GM23248 (cell line): ENCODE measurements around the gene APMAP. TPM values are rescaled to one million over a fixed set of nuclear protein-coding genes. Genes with fewer than 3 reads are reported as not detected.
A peak's percentile ranks its signal among the peaks of the same experiment; 100 is the strongest.
"Not testable (repeated sequence)": the region's sequence is repeated elsewhere in the genome, so short reads cannot be mapped to it uniquely, and the experiment has no call there.

Experiments used
- DNase-seq: peaks from one replicate; pipeline ENCODE4 v3.0.0-alpha.2; 2015
- H2AFZ ChIP-seq: fragments of 200-600 bp; sonication (generic); 2 replicates; pipeline ENCODE4 v1.6.1; 2016; ENCODE audit warnings: antibody characterized with exemption
- H3F3A ChIP-seq: fragments of 200-600 bp; sonication (generic); 2 replicates; pipeline ENCODE4 v1.6.1; 2016; ENCODE audit warnings: mild to moderate bottlenecking, antibody characterized with exemption, mixed run types; ENCODE audit not compliant: insufficient read depth
- H3K27ac ChIP-seq: fragments of 200-600 bp; sonication (generic); 2 replicates; pipeline ENCODE4 v1.5.1; 2016; ENCODE audit warnings: mild to moderate bottlenecking
- H3K27me3 ChIP-seq: fragments of 200-600 bp; sonication (generic); replicated peaks from 2 replicates; pipeline ENCODE4 v1.6.1; 2016; ENCODE audit warnings: mild to moderate bottlenecking; ENCODE audit not compliant: insufficient read depth
- H3K36me3 ChIP-seq: fragments of 200-600 bp; sonication (generic); 2 replicates; pipeline ENCODE4 v1.6.1; 2016; ENCODE audit warnings: low read depth, mild to moderate bottlenecking
- H3K4me1 ChIP-seq: fragments of 200-600 bp; sonication (generic); 2 replicates; pipeline ENCODE4 v1.6.1; 2016; ENCODE audit warnings: mild to moderate bottlenecking; ENCODE audit not compliant: insufficient read depth
- H3K4me2 ChIP-seq: fragments of 200-600 bp; sonication (generic); one replicate; pipeline ENCODE4 v1.6.1; 2016; ENCODE audit warnings: mild to moderate bottlenecking; ENCODE audit not compliant: unreplicated experiment
- H3K4me3 ChIP-seq: fragments of 200-600 bp; sonication (generic); 2 replicates; pipeline ENCODE4 v1.5.1; 2016; ENCODE audit warnings: mild to moderate bottlenecking
- H3K79me2 ChIP-seq: fragments of 200-600 bp; sonication (generic); 2 replicates; pipeline ENCODE4 v1.6.1; 2016; ENCODE audit warnings: mild to moderate bottlenecking; ENCODE audit not compliant: insufficient read depth
- H3K9ac ChIP-seq: fragments of 200-600 bp; sonication (generic); 2 replicates; pipeline ENCODE4 v1.6.1; 2016; ENCODE audit warnings: mild to moderate bottlenecking
- H3K9me2 ChIP-seq: fragments of 200-600 bp; sonication (generic); 2 replicates; pipeline ENCODE4 v1.6.1; 2016; ENCODE audit warnings: mixed run types, mild to moderate bottlenecking, moderate library complexity; ENCODE audit not compliant: insufficient read depth
- H3K9me3 ChIP-seq: fragments of 200-600 bp; sonication (generic); one replicate; pipeline ENCODE4 v1.6.1; 2017; ENCODE audit warnings: low read depth
- H4K20me1 ChIP-seq: fragments of 200-600 bp; sonication (generic); 2 replicates; pipeline ENCODE4 v1.6.0; 2016; ENCODE audit not compliant: insufficient read depth
- EZH2 ChIP-seq: fragments of 200-600 bp; sonication (generic); IDR thresholded peaks from 2 replicates; pipeline ENCODE4 v1.6.1; 2018; ENCODE audit warnings: antibody characterized with exemption, mild to moderate bottlenecking; ENCODE audit not compliant: insufficient read depth, poor library complexity, severe bottlenecking
- EZH2phosphoT487 ChIP-seq: fragments of 200-600 bp; sonication (generic); IDR thresholded peaks from 2 replicates; pipeline ENCODE4 v1.6.1; 2018; ENCODE audit warnings: antibody characterized with exemption, moderate library complexity, mild to moderate bottlenecking, low read depth; ENCODE audit not compliant: insufficient read depth
- WGBS, 2 experiments: methylation state at CpG; one replicate each; pipeline ENCODE4 v1.1.6; 2015 to 2017; ENCODE audit warnings: low lambda C conversion rate in 2 of 2, low coverage in 1 of 2; ENCODE audit errors: missing lambda C conversion rate in 2 of 2; 5-methylcytosine and 5-hydroxymethylcytosine counted together
- in situ Hi-C: fragments of 300-500 bp; cut with MboI; formaldehyde crosslinking; loops from 2 replicates; pipeline ENCODE4 v1.15.0; 2020
- polyA plus RNA-seq: library from polyadenylated mRNA; unstranded; fragments of >200 nt; fragmentation: Nextera tagmentation; extraction: Ambion mirVana; gene quantifications from 2 replicates; pipeline ENCODE4 v1.2.1, GENCODE V29; 2016
- total RNA-seq: library from RNA; depleted of rRNA; stranded (reverse); fragments of >200 nt; shearing (Covaris generic); gene quantifications from 2 replicates; pipeline ENCODE4 v1.2.3, GENCODE V29; 2014

Gene APMAP
- total and polyA plus RNA-seq, 2 experiments from 2014 or later = 109 to 123 TPM

DNA sequence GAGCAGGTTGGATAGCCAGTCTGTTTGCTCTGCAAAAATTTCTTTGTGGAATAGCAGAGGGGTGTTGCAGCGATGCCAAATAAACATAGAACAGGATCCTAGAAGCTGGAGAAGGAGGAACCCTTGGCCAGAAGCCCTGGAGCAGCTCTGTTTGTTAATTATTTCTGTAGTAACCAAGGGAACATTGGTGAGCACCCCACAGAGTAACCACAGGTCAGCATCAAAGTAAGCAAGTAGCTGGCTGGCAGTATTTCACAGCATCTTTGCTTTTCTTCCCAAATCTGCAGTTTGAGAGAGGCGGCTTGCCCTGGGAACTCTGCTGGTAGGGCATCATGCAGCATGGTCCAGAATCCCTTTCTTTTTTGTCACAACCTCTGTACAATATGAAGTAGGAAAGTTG, 12.7 kb upstream of the APMAP start:
- no peaks in the 10 kb centered on the region for H4K20me1 ChIP-seq
- no peaks in the 10 kb centered on the region for H3K9me2 ChIP-seq
- H3K4me2 ChIP-seq = no peak overlapping the region
- peaks cover 5% of the 10 kb centered on the region for H3F3A ChIP-seq
- no peak overlapping the region for H3K4me3 ChIP-seq
- no peak overlapping the region for H2AFZ ChIP-seq
- DNase-seq = peak; percentile 31
- no peaks in the 10 kb centered on the region for H3K79me2 ChIP-seq
- WGBS, 2 experiments = 48 to 55% methylated on average over 2 of the region's 2 CpGs
- H3K36me3 ChIP-seq = no peaks in the 10 kb centered on the region
- TF ChIP-seq EZH2phosphoT487 (no peak), EZH2 (no peak)
- no peak overlapping the region for H3K27ac ChIP-seq
- in situ Hi-C loops = loop anchor here (25.0 kb wide), 1 partner anchor 682 kb away; the partner anchor contains the start of gene ZNF337
- no peak overlapping the region for H3K9ac ChIP-seq
- H3K9me3 ChIP-seq = no peaks in the 10 kb centered on the region
- no peaks in the 10 kb centered on the region for H3K27me3 ChIP-seq
- H3K4me1 ChIP-seq = peaks cover 5% of the 10 kb centered on the region

DNA sequence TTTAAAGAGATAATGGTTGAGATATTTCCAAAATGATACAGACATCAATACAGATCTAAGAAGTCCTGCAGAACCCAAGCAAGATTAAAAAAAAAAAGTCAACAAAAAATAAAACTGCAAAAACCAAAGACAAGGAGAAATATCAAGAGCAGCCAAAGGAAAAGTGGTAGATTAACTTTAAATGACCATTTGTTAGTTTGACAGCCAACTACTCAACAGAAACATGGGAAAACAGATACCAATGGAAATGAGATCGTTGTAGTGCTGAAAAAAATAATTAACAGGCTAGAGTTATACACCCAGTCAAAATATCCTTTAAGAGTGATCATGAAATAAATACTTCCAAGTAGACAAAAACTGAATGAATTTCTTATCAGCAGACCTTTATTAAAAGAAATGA, 10.5 kb upstream of the APMAP start:
- H3K79me2 ChIP-seq = no peaks in the 10 kb centered on the region
- no peaks in the 10 kb centered on the region for H3K27me3 ChIP-seq
- H3K27ac ChIP-seq = no peak overlapping the region
- H3K4me3 ChIP-seq = no peak overlapping the region
- H3K9me2 ChIP-seq = no peaks in the 10 kb centered on the region
- H3F3A ChIP-seq = peaks cover 8% of the 10 kb centered on the region
- no peak for TF ChIP-seq EZH2
- no peak for TF ChIP-seq EZH2phosphoT487
- in situ Hi-C loops = loop anchor here (25.0 kb wide), 1 partner anchor 684 kb away; the partner anchor contains the start of gene ZNF337
- no peaks in the 10 kb centered on the region for H3K9me3 ChIP-seq
- WGBS, 2 experiments = 79 to 86% methylated on average over 1 of the region's 1 CpG
- H2AFZ ChIP-seq = no peak overlapping the region
- no peak overlapping the region for H3K4me2 ChIP-seq
- no peaks in the 10 kb centered on the region for H4K20me1 ChIP-seq
- no peak overlapping the region for H3K9ac ChIP-seq
- H3K36me3 ChIP-seq = no peaks in the 10 kb centered on the region
- no peak for DNase-seq
- peaks cover 10% of the 10 kb centered on the region for H3K4me1 ChIP-seq

DNA sequence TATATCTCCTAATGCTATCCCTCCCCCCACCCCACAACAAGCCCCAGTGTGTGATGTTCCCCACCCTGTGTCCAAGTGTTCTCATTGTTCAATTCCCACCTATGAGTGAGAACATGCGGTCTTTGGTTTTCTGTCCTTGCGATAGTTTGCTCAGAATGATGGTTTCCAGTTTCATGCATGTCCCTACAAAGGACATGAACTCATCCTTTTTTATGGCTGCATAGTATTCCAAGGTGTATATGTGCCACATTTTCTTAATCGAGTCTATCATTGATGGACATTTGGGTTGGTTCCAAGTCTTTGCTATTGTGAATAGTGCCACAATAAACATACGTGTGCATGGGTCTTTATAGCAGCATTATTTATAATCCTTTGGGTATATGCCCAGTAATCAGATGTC, 8.8 kb upstream of the APMAP start:
- not testable (repeated sequence) for H3K27me3 ChIP-seq, H2AFZ ChIP-seq, H3K9ac ChIP-seq, H3K27ac ChIP-seq, H3F3A ChIP-seq, H3K36me3 ChIP-seq, DNase-seq, H3K4me3 ChIP-seq, H3K79me2 ChIP-seq, H3K9me3 ChIP-seq, H3K9me2 ChIP-seq, H4K20me1 ChIP-seq, H3K4me2 ChIP-seq
- 91 to 93% methylated on average over 4 of the region's 4 CpGs for WGBS, 2 experiments
- in situ Hi-C loops = loop anchor here (25.0 kb wide), 1 partner anchor 686 kb away; the partner anchor contains the start of gene ZNF337
- peaks cover 10% of the 10 kb centered on the region for H3K4me1 ChIP-seq

DNA sequence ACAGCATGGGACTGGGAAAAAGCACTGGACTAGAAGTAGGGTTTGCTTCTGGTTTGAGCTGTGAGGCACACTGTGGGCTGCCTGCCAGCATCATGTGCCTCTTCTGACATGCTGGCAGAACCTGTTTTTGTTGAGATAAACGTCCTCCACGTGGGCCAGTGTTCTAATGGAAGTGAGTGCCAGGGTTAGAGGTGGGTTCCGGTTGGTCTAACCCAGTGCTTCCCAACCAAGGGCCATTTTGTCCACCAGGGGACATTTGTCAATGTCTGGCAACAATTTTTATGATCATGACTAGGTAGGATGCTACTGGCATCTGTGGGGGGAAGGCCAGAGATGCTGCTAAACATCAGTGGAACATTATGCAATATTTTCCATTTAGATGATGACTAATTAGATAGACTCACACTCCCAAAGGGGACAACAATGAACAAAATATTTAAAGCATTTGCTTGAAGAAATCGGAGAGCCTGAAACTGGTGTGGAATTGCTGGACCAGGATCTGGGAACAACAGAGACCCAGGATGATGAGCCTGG, 7.8 kb upstream of the APMAP start:
- peak; percentile 94 for DNase-seq
- H3K36me3 ChIP-seq = no peaks in the 10 kb centered on the region
- no peaks in the 10 kb centered on the region for H4K20me1 ChIP-seq
- no peaks in the 10 kb centered on the region for H3K9me2 ChIP-seq
- WGBS, 2 experiments = 4 to 7% methylated on average over 4 of the region's 4 CpGs
- H2AFZ ChIP-seq = no peak overlapping the region
- H3K27me3 ChIP-seq = no peaks in the 10 kb centered on the region
- H3K27ac ChIP-seq = peak overlapping the region; percentile 59
- peak overlapping the region; percentile 15 for H3K4me2 ChIP-seq
- no peak overlapping the region for H3K9ac ChIP-seq
- H3K4me1 ChIP-seq = peaks cover 10% of the 10 kb centered on the region
- H3K79me2 ChIP-seq = no peaks in the 10 kb centered on the region
- H3K9me3 ChIP-seq = no peaks in the 10 kb centered on the region
- TF ChIP-seq EZH2 (no peak), EZH2phosphoT487 (no peak)
- in situ Hi-C loops = loop anchor here (25.0 kb wide), 1 partner anchor 687 kb away; the partner anchor contains the start of gene ZNF337
- peaks cover 8% of the 10 kb centered on the region for H3F3A ChIP-seq
- no peak overlapping the region for H3K4me3 ChIP-seq

DNA sequence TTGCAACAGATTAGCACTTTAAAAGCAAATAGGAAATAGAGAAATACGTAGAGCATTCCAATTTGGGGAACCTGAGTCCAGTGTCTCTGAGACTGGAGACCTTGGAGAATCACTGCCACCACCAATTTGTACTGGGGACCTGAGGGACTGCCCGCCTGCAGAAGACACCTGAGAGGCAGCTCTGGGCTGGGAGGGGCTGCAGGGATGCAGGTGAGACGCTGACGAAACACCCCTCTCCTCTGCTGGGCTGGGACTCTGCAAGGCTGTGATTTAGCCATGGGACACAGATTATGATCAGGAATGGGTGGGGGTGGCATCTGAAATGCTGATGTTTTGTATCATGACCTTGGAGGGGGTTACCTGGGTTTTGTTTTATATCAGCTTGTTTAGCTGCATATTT, 7.0 kb upstream of the APMAP start:
- WGBS, 2 experiments = 81 to 88% methylated on average over 4 of the region's 4 CpGs
- TF ChIP-seq EZH2phosphoT487 (no peak), EZH2 (no peak)
- no peaks in the 10 kb centered on the region for H3K9me2 ChIP-seq
- no peak overlapping the region for H3K9ac ChIP-seq
- no peaks in the 10 kb centered on the region for H3K36me3 ChIP-seq
- in situ Hi-C loops = loop anchor here (5.0 to 25.0 kb wide), 6 partner anchors 63 to 863 kb away; partner anchors contain the start of gene GINS1
- H3F3A ChIP-seq = peaks cover 8% of the 10 kb centered on the region
- no peak overlapping the region for H3K4me3 ChIP-seq
- no peaks in the 10 kb centered on the region for H4K20me1 ChIP-seq
- H3K79me2 ChIP-seq = no peaks in the 10 kb centered on the region
- H3K27ac ChIP-seq = no peak overlapping the region
- no peak for DNase-seq
- H2AFZ ChIP-seq = no peak overlapping the region
- H3K9me3 ChIP-seq = no peaks in the 10 kb centered on the region
- H3K4me2 ChIP-seq = no peak overlapping the region
- peaks cover 14% of the 10 kb centered on the region for H3K4me1 ChIP-seq
- no peaks in the 10 kb centered on the region for H3K27me3 ChIP-seq
